Endometrial microvascular endothelial cells (primary cell): ENCODE measurements around the gene TMEM203. TPM values are rescaled to one million over a fixed set of nuclear protein-coding genes. Genes with fewer than 3 reads are reported as not detected.

ENCODE experiments used
- in situ Hi-C: cut with HindIII; loops from 2 replicates; pipeline ENCODE4 v1.10.0; 2017; ENCODE audit warnings: low sequenced_read_pairs, low pct_unique_long_range_greater_than_20kb; ENCODE audit errors: inconsistent ontology term
- total RNA-seq: library from RNA; depleted of rRNA; stranded (reverse); fragments of >200 nt; gene quantifications from one replicate; pipeline ENCODE4 v1.2.3, GENCODE V29; 2015; ENCODE audit errors: inconsistent ontology term

The TMEM203 gene
- total RNA-seq, 1 donor from 2014 or later, result 28.1 TPM

GRCh38 chr9:137188490-137189296 lies 16.8 kb downstream of the TMEM203 start, which contains the start of the genes ANAPC2 and SSNA1:
Gene ANAPC2, minus strand, starts transcription at chr9:137188560. Its CDS starts 28 bp downstream, at chr9:137188532.
Gene SSNA1, plus strand, starts transcription at chr9:137188676. Its CDS starts 51 bp downstream, at chr9:137188727.
- in situ Hi-C loops, result no loop called here

GRCh38 chr9:137188086-137188489 lies 17.4 kb downstream of the TMEM203 start:
- in situ Hi-C loops, result no loop called here

DNA sequence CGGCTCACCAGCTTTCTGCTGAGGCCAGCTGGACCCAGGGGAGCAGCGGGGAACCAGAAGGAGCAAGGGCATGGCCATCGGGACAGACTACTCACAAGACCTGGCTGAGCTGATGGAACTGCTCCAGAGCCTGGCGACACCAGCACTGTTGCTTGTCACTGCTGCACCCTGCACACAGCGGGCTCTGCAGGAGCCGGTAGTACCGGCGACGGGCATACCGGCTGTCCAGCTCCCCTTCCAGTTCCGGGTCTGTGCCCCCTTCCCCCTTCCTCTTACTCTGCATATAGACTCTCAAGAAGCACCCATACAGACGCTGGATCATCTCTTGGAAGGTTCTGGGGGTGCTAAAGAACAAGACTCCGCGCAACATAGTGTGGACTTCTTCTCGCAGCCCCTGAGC lies 18.1 kb downstream of the TMEM203 start:
- in situ Hi-C loops, result no loop called here

GRCh38 chr9:137186385-137186784 lies 19.1 kb downstream of the TMEM203 start:
- in situ Hi-C loops, result no loop called here

- in situ Hi-C loops, result no loop called here
Observed at GRCh38 chr9:137185921-137186320, 19.5 kb downstream of the TMEM203 start.

GRCh38 chr9:137184881-137185660 lies 20.4 kb downstream of the TMEM203 start:
- in situ Hi-C loops, result no loop called here

GRCh38 chr9:137183980-137184595 lies 21.4 kb downstream of the TMEM203 start:
- in situ Hi-C loops, result no loop called here

DNA sequence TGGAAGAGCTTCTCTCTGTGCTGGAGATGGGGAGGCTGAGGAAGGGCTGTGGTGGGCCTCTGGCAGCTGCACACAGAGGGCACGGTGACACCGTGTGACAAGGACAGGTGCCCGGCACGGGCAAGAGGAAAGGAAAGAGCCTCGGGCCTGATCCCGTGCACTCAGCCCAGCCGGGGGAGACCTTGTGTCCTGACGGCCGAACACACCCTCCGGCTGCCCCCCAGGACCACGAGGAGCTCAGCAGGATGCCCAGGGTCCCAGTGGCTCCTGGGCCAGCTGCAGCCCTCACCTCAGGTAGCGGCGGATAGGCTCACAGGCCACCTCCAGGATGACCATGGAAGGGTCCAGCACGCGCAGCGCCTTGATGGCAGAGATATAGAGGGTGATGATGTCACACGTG lies 22.6 kb downstream of the TMEM203 start:
- in situ Hi-C loops, result no loop called here

- in situ Hi-C loops, result no loop called here
Observed at GRCh38 chr9:137181680-137182079, 23.8 kb downstream of the TMEM203 start.

- in situ Hi-C loops, result no loop called here
Observed at GRCh38 chr9:137180491-137180890, 25.0 kb downstream of the TMEM203 start.

DNA sequence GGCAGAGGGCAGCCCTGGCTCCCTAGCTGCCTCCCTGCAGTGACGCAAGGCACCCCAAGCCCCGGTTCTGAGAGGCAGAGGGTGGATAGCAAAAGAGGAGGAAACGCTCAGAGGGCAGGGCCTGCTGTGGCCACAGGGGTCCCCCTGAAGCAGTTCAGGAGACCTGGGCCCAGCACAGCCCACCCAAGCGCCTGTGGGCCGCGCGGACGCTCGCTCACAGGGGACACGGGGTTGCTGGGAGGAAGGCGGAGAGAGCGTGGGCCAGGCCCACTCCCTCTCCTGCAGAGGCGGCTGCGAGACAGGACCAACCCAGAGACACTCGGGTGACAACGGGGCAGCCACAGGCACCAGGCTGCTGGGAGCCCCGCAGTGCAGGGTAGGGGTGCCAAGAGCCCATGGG lies 25.7 kb downstream of the TMEM203 start:
- in situ Hi-C loops, result no loop called here

GRCh38 chr9:137178939-137179630 lies 26.4 kb downstream of the TMEM203 start:
- in situ Hi-C loops, result no loop called here

GRCh38 chr9:137178201-137178938 lies 27.1 kb downstream of the TMEM203 start:
- in situ Hi-C loops, result no loop called here

DNA sequence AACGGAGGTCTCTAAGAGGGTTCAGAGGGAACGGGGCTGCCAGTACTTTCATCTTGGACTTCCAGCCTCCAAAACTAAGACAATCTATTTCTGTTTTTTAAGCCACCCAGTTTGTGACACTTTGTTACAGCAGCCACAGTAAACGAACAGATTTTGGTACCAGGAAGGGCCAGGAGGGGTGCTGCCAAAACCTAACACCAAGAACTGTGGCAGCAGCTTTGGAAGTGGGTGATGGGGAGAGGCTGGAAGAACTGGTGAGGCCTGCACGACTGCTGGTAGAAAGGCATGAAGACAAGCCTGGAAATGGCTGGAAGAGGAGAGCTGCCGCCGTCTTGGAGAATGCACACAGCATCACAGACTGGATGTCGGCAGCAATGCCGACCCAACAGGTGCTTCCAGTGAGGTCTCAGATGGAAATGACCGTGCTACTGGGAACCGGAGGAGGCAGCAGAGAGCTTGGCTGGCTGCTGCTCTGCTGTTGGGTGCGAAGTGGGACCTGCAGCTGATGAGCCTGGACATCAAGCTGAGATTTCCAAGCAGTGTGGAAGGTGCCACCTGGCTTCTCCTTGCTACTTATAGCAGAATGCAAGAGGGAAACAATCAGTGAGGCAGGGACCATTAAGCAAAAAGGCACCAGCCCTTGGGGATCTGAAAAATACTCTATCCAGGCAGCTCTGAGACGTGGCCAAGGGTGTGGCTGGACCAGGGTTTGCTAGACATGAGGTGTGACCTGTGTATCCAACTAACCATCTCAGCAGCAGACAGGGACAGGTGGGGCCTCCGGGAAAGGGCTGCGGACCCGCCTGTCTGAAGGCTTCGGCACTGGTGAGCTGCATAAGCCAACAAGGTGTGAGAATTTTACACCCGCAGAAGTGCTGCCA lies 28.9 kb downstream of the TMEM203 start:
- in situ Hi-C loops, result no loop called here

GRCh38 chr9:137175345-137175961 lies 30.0 kb downstream of the TMEM203 start:
- in situ Hi-C loops, result no loop called here

DNA sequence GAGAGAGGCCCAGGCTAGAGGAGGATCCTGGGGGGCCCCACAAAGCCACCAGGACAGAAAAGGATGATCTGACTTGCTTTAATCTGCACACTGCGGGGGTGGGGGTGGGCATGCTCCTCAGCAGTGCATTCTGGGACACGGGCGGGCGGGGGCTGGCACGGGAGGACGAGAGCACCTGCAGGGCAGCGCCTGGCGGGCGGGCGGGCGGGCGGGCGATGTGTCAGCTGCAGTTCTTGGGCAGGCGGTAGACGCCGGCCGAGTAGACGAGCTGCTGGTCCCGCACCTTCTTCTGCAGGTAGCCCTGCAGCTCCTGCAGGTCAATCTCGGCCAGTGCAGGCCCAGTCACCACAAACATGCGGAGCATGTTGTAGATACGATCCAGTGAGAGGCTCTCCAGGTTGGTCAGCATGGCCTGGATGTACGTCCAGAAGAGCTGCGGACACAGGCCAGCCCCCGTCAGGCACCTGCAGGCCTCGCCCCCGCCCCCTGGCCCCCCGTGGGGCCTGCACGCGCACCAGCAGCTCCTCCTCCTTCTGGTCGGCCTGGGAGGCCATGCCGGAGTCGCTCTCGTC lies 30.6 kb downstream of the TMEM203 start:
- in situ Hi-C loops, result loop anchor here (25.0 kb wide), 1 partner anchor 238 kb away; the partner anchor contains the start of genes C8G and FBXW5
